ENCODE data around the gene PNMA8A. TPM values are rescaled to one million over a fixed set of nuclear protein-coding genes. Genes with fewer than 3 reads are reported as not detected.

The PNMA8A gene
- total and polyA plus RNA-seq, 2 of the 8 experiments (the other 6 are each of a cell fraction or from before 2014, with no cell fraction given) = 10.0 to 22.8 TPM

GRCh38 chr19:46487178-46487801, 15.9 kb upstream of the PNMA8A start:
- peak overlapping the region in 3 of 4 experiments; percentile 31 to 50 (median 43); a peak in 6 of 8 replicates for H3K4me3 ChIP-seq (ENCODE audit: extremely low read depth in 1 of 4, insufficient read depth in 2 of 4, low read depth in 3 of 4, low read length in 4 of 4)
- no peak overlapping the region for H4K5ac ChIP-seq (ENCODE audit: insufficient read length, low read depth, low read length)
- no peak overlapping the region for H3K14ac ChIP-seq (ENCODE audit: insufficient read length)
- no peaks in the 10 kb centered on the region for H3K36me3 ChIP-seq (ENCODE audit: control insufficient read depth in 2 of 4, insufficient read depth in 4 of 4, low read length in 3 of 4)
- no peaks in the 10 kb centered on the region for H3K9me3 ChIP-seq (ENCODE audit: insufficient read depth in 2 of 2, low read depth in 1 of 2, low read length in 1 of 2)
- H3K23me2 ChIP-seq (ENCODE audit: low read depth, low read length) = peaks cover 4% of the 10 kb centered on the region; the same call in 1 of the 2 replicates
- no peaks in the 10 kb centered on the region for H3K79me1 ChIP-seq (ENCODE audit: low read depth, low read length)
- H4K91ac ChIP-seq (replicated peaks; ENCODE audit: insufficient read length, low read length) = no peak overlapping the region
- H3K4me2 ChIP-seq (ENCODE audit: insufficient read depth in 1 of 2, low read depth in 2 of 2, low read length in 2 of 2) = peak overlapping the region; percentile 53 to 74
- no peak overlapping the region for H3K18ac ChIP-seq (ENCODE audit: extremely low read depth, low read length)
- H2BK12ac ChIP-seq (ENCODE audit: low read depth, low read length) = no peak overlapping the region; the same call in 1 of the 2 replicates
- no peak overlapping the region for H3K56ac ChIP-seq (replicated peaks; ENCODE audit: insufficient read length, low read depth, low read length)
- no peak overlapping the region for H2BK20ac ChIP-seq (ENCODE audit: low read length)
- no peak overlapping the region for H2BK120ac ChIP-seq (replicated peaks; ENCODE audit: low read depth, low read length)
- H2AK5ac ChIP-seq (ENCODE audit: low read depth, low read length) = no peak overlapping the region
- no peak overlapping the region for H3K23ac ChIP-seq (ENCODE audit: insufficient read length)
- ChIA-PET POLR2A (ENCODE audit: partially characterized antibody) (interaction anchor here (0.7 to 1.7 kb wide), 4 partner anchors 10 to 91 kb away, joined by 3 to 6 read pairs (median 5); partner anchors contain the start of gene CCDC8), CTCF (ENCODE audit: partially characterized antibody) (interaction anchor here (0.7 to 6.7 kb wide), 23 partner anchors 8 to 208 kb away, joined by 3 to 254 read pairs (median 5); partner anchors contain the start of genes PNMA8A and PNMA8B)
- WGBS, 2 experiments (ENCODE audit: extremely low coverage in 1 of 2, insufficient coverage in 1 of 2, insufficient read length in 1 of 2, insufficient replicate concordance in 2 of 2, low coverage in 1 of 2, low lambda C conversion rate in 2 of 2, missing lambda C conversion rate in 1 of 2) = 45% methylated on average over 14 of the region's 19 CpGs; no CpG with 5 or more reads in 1 of the 2 experiments
- peak overlapping the region; percentile 60; the same call in 1 of the 2 replicates for H2AFZ ChIP-seq (ENCODE audit: low read length)
- DNase-seq (ENCODE audit: low read depth in 1 of 2, low spot score in 2 of 2) (no peak), FAIRE-seq (no peak)
- no peak overlapping the region for H3K27ac ChIP-seq (ENCODE audit: low read depth, low read length)
- no peak for TF ChIP-seq BRCA1 (IDR thresholded peaks at IDR 0.05; ENCODE audit: low read depth, low read length)
- H3K27me3 ChIP-seq (replicated peaks in 1 of 4; ENCODE audit: control insufficient read depth in 3 of 4, extremely low read depth in 1 of 4, insufficient read depth in 3 of 4, low read length in 3 of 4) = peaks cover 21 to 58% (median 47%) of the 10 kb centered on the region in 4 experiments
- H2BK15ac ChIP-seq (ENCODE audit: low read length) = no peak overlapping the region
- H3K4me1 ChIP-seq (replicated peaks in 1 of 4; ENCODE audit: control insufficient read depth in 3 of 4, insufficient read depth in 4 of 4, low read length in 3 of 4) = peaks cover 0 to 17% (median 9%) of the 10 kb centered on the region in 4 experiments; a peak in 6 of 7 replicates
- H3K79me2 ChIP-seq (ENCODE audit: control insufficient read depth in 1 of 2, insufficient read depth in 2 of 2, low read length in 2 of 2) = no peaks in the 10 kb centered on the region
- no peak overlapping the region; a peak in 1 of 7 replicates for H3K9ac ChIP-seq (replicated peaks in 1 of 4; ENCODE audit: extremely low read depth in 1 of 4, low read depth in 3 of 4, low read length in 3 of 4)
- no peak overlapping the region for H3K4ac ChIP-seq (replicated peaks; ENCODE audit: insufficient read length, low read depth, low read length)
- peak overlapping the region; percentile 37; the same call in 1 of the 2 replicates for H4K8ac ChIP-seq (ENCODE audit: extremely low read depth, insufficient read depth, low read length)
- no peak overlapping the region for H2BK5ac ChIP-seq (ENCODE audit: low read depth, low read length)
- H4K20me1 ChIP-seq (replicated peaks in 1 of 2; ENCODE audit: control insufficient read depth in 1 of 2, insufficient read depth in 2 of 2, low read length in 2 of 2) = peaks cover 3 to 6% of the 10 kb centered on the region in 2 experiments

Data from H1 (cell line).